Body of pancreas (tissue), 4 donors: ENCODE data around the gene KCNJ18. TPM values are rescaled to one million over a fixed set of nuclear protein-coding genes. Genes with fewer than 3 reads are reported as not detected.
"Not testable (repeated sequence)": the region's sequence is repeated elsewhere in the genome, so short reads cannot be mapped to it uniquely, and the experiment has no call there.

Source experiments
- ATAC-seq: fragments of 150-250 bp; one replicate; pipeline ENCODE4 v1.9.1; 2016
- DNase-seq, 4 donors: peaks; one replicate each; pipeline ENCODE4 v3.0.0-alpha.2; 2019
- H3K27ac ChIP-seq, 4 donors: fragments of 200-600 bp; sonication (generic); 1 replicate in 3 of 4; 2 replicates in 1 of 4; pipeline versions ENCODE4 v1.5.1 to v1.6.1; 2016 to 2019; ENCODE audit warnings: mild to moderate bottlenecking in 1 of 4, mixed read lengths in 1 of 4, moderate library complexity in 1 of 4
- H3K27me3 ChIP-seq, 2 donors: fragments of 200-600 bp; sonication (generic); one replicate each; pipeline ENCODE4 v1.6.0; 2016; ENCODE audit warnings: mild to moderate bottlenecking in 1 of 2
- H3K36me3 ChIP-seq, 2 donors: fragments of 200-600 bp; sonication (generic); replicated peaks in 1 of 2; 2 replicates each; pipeline ENCODE4 v1.5.1; 2016; ENCODE audit warnings: low read depth in 2 of 2; ENCODE audit not compliant: insufficient read depth in 1 of 2
- H3K4me1 ChIP-seq: fragments of 200-600 bp; sonication (generic); one replicate; pipeline ENCODE4 v1.6.0; 2016
- H3K4me3 ChIP-seq, 2 donors: fragments of 200-600 bp; sonication (generic); 1 replicate in 1 of 2; 2 replicates in 1 of 2; pipeline ENCODE4 v1.5.1; 2016 to 2019
- H3K9me3 ChIP-seq, 3 donors: fragments of 200-600 bp; sonication (generic); 1 replicate in 2 of 3; 2 replicates in 1 of 3; pipeline ENCODE4 v1.5.1; 2016
- CTCF ChIP-seq, 7 experiments: fragments of 450-650 bp in 4 of 7; fragments of 200-600 bp in 3 of 7; sonication (generic) in 3 of 7; IDR thresholded peaks; one replicate each; pipeline ENCODE4 v1.5.1; 2016 to 2019; ENCODE audit warnings: antibody characterized with exemption in 7 of 7
- POLR2A ChIP-seq, 3 donors: fragments of 450-650 bp; IDR thresholded peaks; one replicate each; pipeline ENCODE4 v1.6.1; 2016; ENCODE audit warnings: antibody characterized with exemption in 3 of 3, mild to moderate bottlenecking in 2 of 3
- WGBS, 2 donors: methylation state at CpG; one replicate each; pipeline ENCODE4 v1.1.5; 2017; 5-methylcytosine and 5-hydroxymethylcytosine counted together
- intact Hi-C: fragments of 100-400 bp; cut with DNase I; formaldehyde crosslinking; loops from one replicate; pipeline ENCODE4 v1.15.1; 2023
- total RNA-seq, 2 donors: library from RNA; depleted of rRNA; stranded (reverse); fragments of >200 nt; gene quantifications; one replicate each; pipeline ENCODE4 v1.1.0, GENCODE V29; 2016

KCNJ18 gene
- total RNA-seq, 2 donors from 2014 or later: not detected

DNA sequence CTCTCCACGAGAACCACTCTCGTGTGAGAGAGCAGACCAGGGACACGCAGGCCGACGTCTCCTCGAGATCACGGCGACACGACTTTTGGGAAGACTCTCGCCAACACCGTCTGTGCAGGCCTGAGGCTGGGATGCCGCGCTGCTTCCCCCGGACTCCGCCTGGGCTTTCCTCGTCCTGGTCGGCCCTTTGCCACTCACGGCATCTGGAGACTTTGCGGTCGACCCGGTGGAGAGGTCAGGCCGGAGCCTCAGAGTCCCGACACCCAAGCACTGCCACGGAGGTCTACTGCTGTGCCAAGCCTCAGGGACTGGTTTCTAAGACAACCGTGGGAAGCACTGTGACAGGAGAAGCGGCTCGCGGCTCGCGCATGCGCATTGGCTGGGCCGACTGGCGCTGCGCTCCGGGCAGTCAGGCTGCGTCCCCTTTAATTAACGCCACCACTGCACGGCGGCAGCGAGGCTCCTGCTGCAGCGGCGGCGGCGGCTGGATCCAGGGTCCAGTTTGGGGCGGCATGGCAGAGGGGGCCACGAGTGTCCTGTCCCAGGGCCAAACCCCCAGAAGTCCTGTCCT, 9.1 kb upstream of the KCNJ18 start:
- H3K9me3 ChIP-seq, H3K4me3 ChIP-seq, H3K36me3 ChIP-seq, ATAC-seq, H3K4me1 ChIP-seq, H3K27me3 ChIP-seq, intact Hi-C loops, H3K27ac ChIP-seq: not testable (repeated sequence)
- WGBS, 2 donors: 58% methylated on average over 21 of the region's 46 CpGs; no CpG with 5 or more reads in 1 of the 2 donors
- DNase-seq: peak in 1 of 4 donors; percentile 2

- H3K27me3 ChIP-seq, H3K27ac ChIP-seq, H3K9me3 ChIP-seq, H3K4me1 ChIP-seq, H3K4me3 ChIP-seq, DNase-seq, H3K36me3 ChIP-seq, ATAC-seq, intact Hi-C loops: not testable (repeated sequence)
- WGBS, 2 donors: 72 to 79% methylated on average over 14 to 17 of the region's 18 CpGs
Measured at GRCh38 chr17:21683897-21684296, 8.4 kb upstream of the KCNJ18 start.

DNA sequence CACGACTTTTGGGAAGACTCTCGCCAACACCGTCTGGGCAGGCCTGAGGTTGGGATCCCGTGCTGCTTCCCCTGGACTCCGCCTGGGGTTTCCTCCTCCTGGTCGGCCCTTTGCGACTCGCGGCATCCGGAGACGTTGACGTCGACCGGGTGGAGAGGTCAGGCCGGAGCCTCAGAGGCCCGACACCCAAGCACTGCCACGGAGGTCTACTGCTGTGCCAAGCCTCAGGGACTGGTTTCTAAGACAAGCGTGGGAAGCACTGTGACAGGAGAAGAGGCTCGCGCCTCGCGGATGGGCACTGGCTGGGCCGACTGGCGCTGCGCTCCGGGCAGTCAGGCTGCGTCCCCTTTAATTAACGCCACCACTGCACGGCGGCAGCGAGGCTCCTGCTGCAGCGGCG, 7.9 kb upstream of the KCNJ18 start:
- DNase-seq, ATAC-seq, H3K27ac ChIP-seq, intact Hi-C loops, H3K36me3 ChIP-seq, H3K4me1 ChIP-seq, H3K4me3 ChIP-seq, H3K9me3 ChIP-seq, H3K27me3 ChIP-seq: not testable (repeated sequence)
- 81 to 86% methylated on average over 5 to 15 of the region's 33 CpGs for WGBS, 2 donors

DNA sequence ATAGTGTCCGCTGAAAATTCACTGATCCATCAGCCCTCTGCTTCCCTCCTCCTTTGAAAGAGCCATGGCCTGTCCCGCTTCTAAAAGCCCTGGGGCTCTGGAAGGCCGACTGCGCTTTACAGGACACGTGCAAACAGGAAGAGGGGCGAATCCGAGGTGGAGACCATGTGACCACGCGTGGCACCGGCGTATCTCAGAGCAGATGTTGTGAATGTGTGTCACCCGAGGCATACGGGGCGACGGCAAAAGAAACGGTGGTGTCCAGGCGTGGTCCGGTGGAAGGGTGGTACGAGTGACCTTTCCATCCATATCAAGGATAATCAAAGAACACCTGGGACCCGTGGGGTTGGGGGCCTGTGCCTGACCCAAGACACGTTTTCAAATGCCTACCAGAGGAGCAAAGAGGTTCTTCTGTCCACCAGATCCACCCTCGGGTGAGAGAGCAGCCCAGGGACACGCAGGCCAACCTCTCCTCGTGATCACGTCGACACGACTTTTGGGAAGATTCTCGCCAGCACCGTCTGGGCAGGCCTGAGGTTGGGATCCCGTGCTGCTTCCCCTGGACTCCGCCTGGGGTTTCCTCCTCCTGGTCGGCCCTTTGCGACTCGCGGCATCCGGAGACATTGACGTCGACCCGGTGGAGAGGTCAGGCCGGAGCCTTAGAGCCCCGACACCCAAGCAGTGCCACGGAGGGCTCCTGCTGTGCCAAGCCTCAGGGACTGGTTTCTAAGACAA, 7.1 kb upstream of the KCNJ18 start:
- H3K4me3 ChIP-seq, H3K27ac ChIP-seq, intact Hi-C loops, H3K4me1 ChIP-seq, H3K36me3 ChIP-seq, H3K27me3 ChIP-seq, ATAC-seq, DNase-seq, H3K9me3 ChIP-seq: not testable (repeated sequence)
- WGBS, 2 donors: 67% methylated on average over 42 of the region's 42 CpGs; no CpG with 5 or more reads in 1 of the 2 donors

DNA sequence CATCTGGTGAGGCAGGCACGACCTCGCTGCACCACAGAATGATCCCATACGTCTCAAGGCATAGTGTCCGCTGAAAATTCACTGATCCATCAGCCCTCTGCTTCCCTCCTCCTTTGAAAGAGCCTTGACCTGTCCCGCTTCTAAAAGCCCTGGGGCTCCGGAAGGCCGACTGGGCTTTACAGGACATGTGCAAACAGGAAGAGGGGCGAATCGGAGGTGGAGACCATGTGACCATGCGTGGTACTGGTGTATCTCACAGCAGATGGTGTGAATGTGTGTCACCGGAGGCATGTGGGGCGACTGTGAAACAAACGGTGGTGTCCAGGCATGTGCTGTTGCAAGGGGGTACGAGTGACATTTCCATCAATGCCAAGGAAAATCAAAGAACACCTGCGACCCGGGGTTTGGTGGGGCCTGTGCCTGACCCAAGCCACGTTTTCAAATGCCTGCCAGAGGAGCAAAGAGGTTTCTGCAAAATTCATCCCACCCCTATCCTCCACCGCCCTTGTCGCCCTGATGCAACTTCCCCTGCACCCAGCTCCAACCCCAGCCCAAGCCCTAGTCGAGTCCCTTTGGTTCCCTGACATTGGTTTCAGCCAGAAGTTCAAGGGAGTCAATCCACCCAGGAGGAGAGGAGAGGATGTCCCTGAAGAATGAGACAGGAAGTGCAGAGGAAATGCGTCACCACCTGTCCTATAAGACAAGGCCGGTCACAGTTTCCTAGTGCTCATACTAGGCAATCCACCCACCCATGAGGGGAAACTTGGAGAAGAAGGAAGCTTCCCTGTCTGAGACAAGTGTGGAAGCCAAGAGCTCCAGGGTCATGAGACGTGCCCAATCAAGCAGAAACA, 5.9 kb upstream of the KCNJ18 start:
- ATAC-seq (no peak), DNase-seq (no peak)
- H3K4me3 ChIP-seq: no peak overlapping the region
- H3K27me3 ChIP-seq: no peaks in the 10 kb centered on the region
- intact Hi-C loops: no loop called here
- H3K9me3 ChIP-seq: no peaks in the 10 kb centered on the region
- no peaks in the 10 kb centered on the region for H3K36me3 ChIP-seq
- no peak overlapping the region for H3K27ac ChIP-seq
- WGBS, 2 donors: 58 to 61% methylated on average over 23 of the region's 23 CpGs
- no peaks in the 10 kb centered on the region for H3K4me1 ChIP-seq
- TF ChIP-seq POLR2A (IDR thresholded peaks at IDR 0.05): no peak
- no peak for TF ChIP-seq CTCF (IDR thresholded peaks at IDR 0.05)

GRCh38 chr17:21687136-21687953, 5.0 kb upstream of the KCNJ18 start:
- H3K27ac ChIP-seq: no peak overlapping the region
- intact Hi-C loops: no loop called here
- ATAC-seq (no peak), DNase-seq (no peak)
- no peaks in the 10 kb centered on the region for H3K36me3 ChIP-seq
- no peaks in the 10 kb centered on the region for H3K4me1 ChIP-seq
- no peak overlapping the region for H3K4me3 ChIP-seq
- no peaks in the 10 kb centered on the region for H3K27me3 ChIP-seq
- no peaks in the 10 kb centered on the region for H3K9me3 ChIP-seq
- TF ChIP-seq CTCF (IDR thresholded peaks at IDR 0.05) (no peak), POLR2A (IDR thresholded peaks at IDR 0.05) (no peak)
- 59 to 69% methylated on average over 17 to 19 of the region's 19 CpGs for WGBS, 2 donors
